ENCODE measurements around the gene DLG1.

DNA sequence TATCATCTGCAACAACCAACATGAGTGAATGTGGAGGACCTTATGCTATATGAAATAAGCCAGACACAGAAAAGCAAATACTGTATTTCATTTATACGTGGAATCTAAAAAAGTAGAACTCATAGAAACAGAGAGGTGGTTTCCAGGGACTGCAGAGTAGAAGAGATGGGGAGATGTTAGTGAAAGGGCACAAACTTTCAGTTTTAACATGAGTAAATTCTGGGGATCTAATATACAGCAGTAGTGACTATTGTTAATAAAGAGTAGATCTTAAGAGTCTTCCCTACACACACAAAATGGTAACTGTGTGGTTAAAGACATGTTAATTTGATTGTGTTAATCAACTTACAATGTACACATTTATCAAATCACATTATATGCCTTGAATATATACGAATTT is 247.9 kb downstream of the DLG1 start:
- no peak for TF ChIP-seq CTCF (IDR thresholded peaks at IDR 0.05 in 2 of 3, conservative IDR thresholded peaks at IDR 0.05 in 1 of 3; ENCODE audit: insufficient read depth in 2 of 3, low read depth in 1 of 3, low read length in 3 of 3)
- TF ChIP-seq, protein P1, sequence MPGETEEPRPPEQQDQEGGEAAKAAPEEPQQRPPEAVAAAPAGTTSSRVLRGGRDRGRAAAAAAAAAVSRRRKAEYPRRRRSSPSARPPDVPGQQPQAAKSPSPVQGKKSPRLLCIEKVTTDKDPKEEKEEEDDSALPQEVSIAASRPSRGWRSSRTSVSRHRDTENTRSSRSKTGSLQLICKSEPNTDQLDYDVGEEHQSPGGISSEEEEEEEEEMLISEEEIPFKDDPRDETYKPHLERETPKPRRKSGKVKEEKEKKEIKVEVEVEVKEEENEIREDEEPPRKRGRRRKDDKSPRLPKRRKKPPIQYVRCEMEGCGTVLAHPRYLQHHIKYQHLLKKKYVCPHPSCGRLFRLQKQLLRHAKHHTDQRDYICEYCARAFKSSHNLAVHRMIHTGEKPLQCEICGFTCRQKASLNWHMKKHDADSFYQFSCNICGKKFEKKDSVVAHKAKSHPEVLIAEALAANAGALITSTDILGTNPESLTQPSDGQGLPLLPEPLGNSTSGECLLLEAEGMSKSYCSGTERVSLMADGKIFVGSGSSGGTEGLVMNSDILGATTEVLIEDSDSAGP (CRISPR knock-in tag; IDR thresholded peaks at IDR 0.05) = no peak
- no peak for TF ChIP-seq ZNF584 (CRISPR knock-in tag; IDR thresholded peaks at IDR 0.05; ENCODE audit: low read depth)
- no peak for TF ChIP-seq PML (IDR thresholded peaks at IDR 0.05; ENCODE audit: low read length)
- TF ChIP-seq ZNF785 (CRISPR knock-in tag; IDR thresholded peaks at IDR 0.05) = no peak
- TF ChIP-seq, protein P2, sequence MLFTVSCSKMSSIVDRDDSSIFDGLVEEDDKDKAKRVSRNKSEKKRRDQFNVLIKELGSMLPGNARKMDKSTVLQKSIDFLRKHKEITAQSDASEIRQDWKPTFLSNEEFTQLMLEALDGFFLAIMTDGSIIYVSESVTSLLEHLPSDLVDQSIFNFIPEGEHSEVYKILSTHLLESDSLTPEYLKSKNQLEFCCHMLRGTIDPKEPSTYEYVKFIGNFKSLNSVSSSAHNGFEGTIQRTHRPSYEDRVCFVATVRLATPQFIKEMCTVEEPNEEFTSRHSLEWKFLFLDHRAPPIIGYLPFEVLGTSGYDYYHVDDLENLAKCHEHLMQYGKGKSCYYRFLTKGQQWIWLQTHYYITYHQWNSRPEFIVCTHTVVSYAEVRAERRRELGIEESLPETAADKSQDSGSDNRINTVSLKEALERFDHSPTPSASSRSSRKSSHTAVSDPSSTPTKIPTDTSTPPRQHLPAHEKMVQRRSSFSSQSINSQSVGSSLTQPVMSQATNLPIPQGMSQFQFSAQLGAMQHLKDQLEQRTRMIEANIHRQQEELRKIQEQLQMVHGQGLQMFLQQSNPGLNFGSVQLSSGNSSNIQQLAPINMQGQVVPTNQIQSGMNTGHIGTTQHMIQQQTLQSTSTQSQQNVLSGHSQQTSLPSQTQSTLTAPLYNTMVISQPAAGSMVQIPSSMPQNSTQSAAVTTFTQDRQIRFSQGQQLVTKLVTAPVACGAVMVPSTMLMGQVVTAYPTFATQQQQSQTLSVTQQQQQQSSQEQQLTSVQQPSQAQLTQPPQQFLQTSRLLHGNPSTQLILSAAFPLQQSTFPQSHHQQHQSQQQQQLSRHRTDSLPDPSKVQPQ (CRISPR knock-in tag; IDR thresholded peaks at IDR 0.05; ENCODE audit: borderline replicate concordance) = no peak
- no peak for TF ChIP-seq RAD21 (CRISPR knock-in tag; conservative IDR thresholded peaks at IDR 0.05 in 1 of 2, IDR thresholded peaks at IDR 0.05 in 1 of 2)
- no peak for TF ChIP-seq SRSF1 (IDR thresholded peaks at IDR 0.05; ENCODE audit: low read depth, low read length)
- no peak for TF ChIP-seq ZNF830 (CRISPR knock-in tag; IDR thresholded peaks at IDR 0.05)
